HUDEP-2 (cell line): ENCODE results near the gene PEAK3.
A peak's percentile ranks its signal among the peaks of the same experiment; 100 is the strongest.

Source experiments
- DNase-seq, 76 experiments: peaks; one replicate each; lab custom pipeline; 2025; ENCODE audit not compliant: unreplicated experiment in 76 of 76; lab: John Stamatoyannopoulos, UW

The PEAK3 gene

DNA sequence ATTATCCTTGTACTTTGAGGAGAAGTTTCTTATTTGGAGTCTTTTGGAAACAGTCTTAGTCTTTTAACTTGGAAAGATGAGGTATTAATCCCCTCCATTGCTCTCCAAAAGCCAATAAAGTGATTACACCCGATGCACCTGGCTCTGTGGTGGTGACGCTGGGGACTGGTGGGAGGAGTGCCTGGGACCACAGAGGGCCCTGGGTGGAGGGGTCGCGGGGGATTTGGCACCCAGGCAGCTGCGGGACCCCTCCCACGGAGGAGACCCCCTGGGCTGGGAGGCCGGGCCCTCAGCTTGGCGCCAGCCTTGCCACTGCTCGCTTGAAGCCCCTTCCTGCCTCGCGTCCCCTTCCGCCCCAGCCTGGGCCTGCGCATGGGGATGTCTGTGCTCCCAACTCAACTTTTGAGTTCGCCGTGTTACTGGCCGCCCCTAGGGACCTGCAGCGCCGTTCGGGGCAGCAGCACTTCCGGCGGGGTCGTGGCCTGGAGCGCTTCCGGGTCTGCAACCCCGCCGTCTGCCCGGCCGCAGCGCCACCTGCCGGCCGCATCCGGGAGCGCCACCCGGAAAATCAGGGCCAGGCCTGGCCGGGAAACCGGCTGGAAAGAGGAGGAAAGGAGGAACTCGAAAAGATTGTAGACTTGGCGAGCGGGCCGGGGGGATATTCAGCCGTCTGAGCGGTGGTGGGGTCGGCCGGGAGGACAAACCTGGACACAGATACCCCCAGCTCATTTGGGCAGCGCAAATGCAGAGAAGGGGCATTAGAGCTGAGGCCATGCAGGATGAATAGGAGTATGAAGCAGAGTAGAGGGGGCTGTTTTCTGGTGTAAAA, 8.4 kb downstream of the PEAK3 start:
- DNase-seq = peak in 63 of 76 experiments; percentile 16 to 87 (median 72)

GRCh38 chr19:2271234-2272103, 10.5 kb downstream of the PEAK3 start:
- peak in 2 of 76 experiments; percentile 19 to 44 for DNase-seq

DNA sequence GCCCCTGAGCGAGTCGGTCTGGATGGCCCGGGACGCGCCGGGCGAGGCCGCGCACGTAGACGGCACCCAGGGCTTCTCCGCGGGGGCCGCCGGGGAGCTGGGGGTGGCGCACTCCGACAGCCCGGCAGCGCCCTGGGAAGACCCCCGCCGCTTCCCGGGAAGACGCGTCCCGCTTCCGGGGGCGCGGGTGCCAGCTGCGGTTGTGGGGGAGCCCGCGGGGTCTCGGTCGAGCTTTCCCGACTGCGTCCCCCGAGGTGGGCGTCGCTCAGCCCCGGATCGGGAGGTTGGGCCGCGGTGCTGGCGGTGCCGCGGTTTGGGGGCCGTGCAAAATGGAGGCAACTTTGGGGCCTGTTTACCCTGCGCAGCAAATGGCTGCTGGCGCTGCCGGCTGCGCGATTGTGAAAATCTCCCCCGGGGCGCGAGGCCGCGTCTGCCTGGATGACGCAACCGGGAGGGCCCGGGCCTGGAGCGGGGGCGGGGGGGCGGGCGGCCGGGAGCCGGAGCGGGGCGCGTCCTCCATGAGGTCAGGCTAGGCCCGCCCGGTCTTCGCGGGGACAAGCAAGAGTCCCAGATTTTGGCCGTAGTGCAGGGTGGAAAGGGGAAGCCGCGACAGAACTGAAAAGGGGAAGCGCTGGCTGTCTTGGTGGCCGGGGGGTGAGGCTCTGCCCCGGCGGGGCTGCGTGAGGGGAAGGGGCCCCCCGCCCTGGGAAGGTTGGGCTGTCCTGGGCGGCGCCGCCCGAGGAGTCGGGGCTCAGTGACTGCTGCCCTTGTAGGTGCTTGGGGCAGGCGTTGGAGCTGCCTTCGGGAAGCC, 11.3 kb downstream of the PEAK3 start:
- DNase-seq = peak in 66 of 76 experiments; percentile 34 to 84 (median 72)

- peak in 19 of 76 experiments; percentile 18 to 52 (median 31) for DNase-seq
Measured at GRCh38 chr19:2270157-2270422, 11.9 kb downstream of the PEAK3 start.

GRCh38 chr19:2269244-2270156, 12.5 kb downstream of the PEAK3 start:
- DNase-seq = peak; percentile 78 to 100 (median 98)

DNA sequence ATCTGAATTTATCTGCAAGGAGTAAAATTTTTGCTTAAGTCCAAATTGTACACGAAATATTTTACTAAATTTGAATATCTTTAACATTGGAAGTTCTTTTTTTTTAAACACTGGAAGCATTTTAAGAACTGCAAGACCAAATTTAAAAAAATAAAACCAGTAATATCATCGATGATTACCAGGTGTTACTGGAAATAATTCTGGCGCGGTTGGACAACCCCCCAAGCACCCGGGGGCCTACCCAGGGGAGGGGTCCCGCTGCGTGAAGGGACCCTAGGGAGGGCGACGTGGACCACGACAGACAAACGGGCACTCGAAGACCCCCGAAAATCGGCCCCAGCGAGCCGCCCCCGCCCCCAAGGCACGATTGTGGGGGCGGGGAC, 13.1 kb downstream of the PEAK3 start:
- DNase-seq = no peak

GRCh38 chr19:2268480-2268830, 13.5 kb downstream of the PEAK3 start:
- DNase-seq = no peak

GRCh38 chr19:2266183-2266993, 15.6 kb downstream of the PEAK3 start:
- peak in 74 of 76 experiments; percentile 67 to 97 (median 91) for DNase-seq

- DNase-seq = peak in 49 of 76 experiments; percentile 16 to 68 (median 49)
Measured at GRCh38 chr19:2261438-2262172, 20.4 kb downstream of the PEAK3 start.

DNA sequence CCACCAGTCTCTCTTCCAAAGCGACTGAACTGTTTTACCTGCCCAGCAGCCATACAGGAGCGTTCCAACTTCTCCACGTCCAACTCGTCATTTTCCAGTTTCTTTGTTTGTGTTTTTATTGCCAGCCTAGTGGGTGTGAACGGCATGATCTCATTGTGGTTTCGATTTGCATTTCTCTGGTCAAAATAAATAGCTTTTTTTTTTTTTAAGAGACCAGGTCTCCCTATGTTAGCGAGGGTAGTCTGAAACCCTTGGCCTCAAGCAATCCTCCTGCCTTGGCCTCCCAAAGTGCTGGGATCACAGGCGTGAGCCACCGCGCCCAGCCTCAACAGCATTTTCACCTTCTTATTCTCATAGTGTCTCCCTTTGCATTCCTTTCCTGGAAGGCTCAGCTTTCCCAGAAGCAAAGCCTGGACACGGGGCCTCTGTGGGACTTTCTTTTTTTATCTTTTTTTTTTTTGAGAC, 21.6 kb downstream of the PEAK3 start:
- DNase-seq = no peak

GRCh38 chr19:2259336-2259735, 22.6 kb downstream of the PEAK3 start:
- no peak for DNase-seq

GRCh38 chr19:2255982-2256685, 25.8 kb downstream of the PEAK3 start, which contains the start of gene JSRP1:
Gene JSRP1, minus strand, starts transcription at chr19:2256417. Its CDS starts 1,103 bp downstream, at chr19:2255314.
- DNase-seq = no peak

DNA sequence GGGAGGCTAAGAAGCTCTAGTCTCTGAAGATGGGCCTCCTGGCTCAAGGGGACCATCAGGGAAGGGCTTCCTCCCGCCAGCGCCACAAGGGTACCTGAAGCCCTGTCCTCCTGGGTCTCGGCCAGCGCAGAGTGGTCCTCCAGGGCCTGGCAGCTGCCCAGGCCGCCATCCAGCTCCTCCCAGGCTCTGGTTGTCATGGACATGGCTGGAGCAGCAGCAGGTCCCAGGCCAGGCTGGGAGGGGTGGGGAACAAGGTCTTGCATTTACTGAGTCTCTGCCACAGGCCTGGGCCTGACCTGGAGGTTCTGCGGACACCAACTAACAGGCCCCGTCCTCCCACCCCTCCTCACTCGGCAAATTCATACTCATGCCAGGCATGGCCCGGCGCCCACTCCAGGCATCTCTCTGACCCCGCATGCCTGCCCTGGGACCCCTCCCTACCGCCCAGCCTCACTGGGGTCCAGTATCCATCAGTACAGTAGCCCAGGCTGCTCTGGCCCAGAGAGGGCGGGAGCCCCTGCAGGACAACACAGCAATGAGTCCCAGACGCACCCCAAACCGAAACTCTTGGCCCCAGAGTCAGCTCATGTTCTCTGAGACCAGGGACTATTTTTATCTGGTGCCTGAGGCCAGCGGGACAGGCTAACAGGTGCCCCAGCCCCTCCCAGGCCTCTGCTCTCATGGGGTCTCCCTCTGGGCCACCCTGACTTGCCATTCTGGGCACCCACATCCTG, 26.7 kb downstream of the PEAK3 start:
- DNase-seq = no peak

DNA sequence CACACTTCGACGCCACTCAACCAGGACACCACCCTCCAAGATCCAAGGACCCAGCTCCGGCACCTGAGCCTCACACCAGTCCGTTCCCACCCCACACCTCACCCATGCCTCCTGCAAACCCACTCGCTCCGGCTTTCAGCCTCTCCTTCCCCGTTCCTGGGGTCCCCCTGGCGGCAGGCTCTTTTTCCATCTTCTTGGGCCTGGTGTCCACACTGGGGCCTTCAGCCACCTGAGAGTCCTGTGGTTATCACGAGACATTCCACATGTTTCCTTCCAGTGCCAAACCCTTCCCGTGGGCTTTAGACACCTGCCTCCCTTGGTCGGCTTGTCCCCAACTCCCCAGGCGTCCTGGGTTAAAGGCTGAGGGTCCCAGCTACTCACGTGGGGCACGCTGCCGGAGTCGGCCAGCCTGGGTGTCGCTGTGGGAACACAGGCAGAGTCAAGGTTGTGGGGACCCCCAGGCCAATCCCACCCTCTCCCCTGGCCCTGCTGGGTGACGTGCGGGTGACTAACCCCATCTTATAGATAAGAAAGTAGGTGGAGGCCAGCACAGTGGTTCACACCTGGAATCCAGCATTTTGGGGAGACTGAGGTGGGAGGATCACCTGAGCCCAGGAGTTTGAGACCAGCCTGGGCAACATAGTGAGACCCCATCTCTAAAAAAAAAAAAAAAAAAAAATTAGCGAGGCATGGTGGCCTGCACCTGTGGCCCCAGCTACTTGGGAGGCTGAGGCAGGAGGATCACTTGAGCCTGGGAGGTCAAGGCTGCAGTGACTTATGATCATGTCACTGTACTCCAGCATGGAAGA, 27.7 kb downstream of the PEAK3 start:
- no peak for DNase-seq

- peak in 1 of 76 experiments; percentile 14 for DNase-seq
Measured at GRCh38 chr19:2253106-2254063, 28.6 kb downstream of the PEAK3 start.
